Bronchial epithelial cell (primary cell): ENCODE data around the gene SEPTIN2. TPM values are rescaled to one million over a fixed set of nuclear protein-coding genes. Genes with fewer than 3 reads are reported as not detected.
A peak's percentile ranks its signal among the peaks of the same experiment; 100 is the strongest.
"Not testable (repeated sequence)": the region's sequence is repeated elsewhere in the genome, so short reads cannot be mapped to it uniquely, and the experiment has no call there.

Experiments
- DNase-seq: peaks from one replicate; pipeline ENCODE4 v3.0.0-alpha.2; 2010; ENCODE audit warnings: low read depth
- FAIRE-seq: peaks from 2 replicates; lab custom pipeline; 2011; peaks lifted over from hg19 to GRCh38; lab: Jason Lieb, UNC
- H3K27me3 ChIP-seq: 2 replicates; pipeline ENCODE4 v1.5.1; 2011; ENCODE audit warnings: low read length; ENCODE audit not compliant: control insufficient read depth, insufficient read depth
- H3K36me3 ChIP-seq: 2 replicates; pipeline ENCODE4 v1.5.1; 2011; ENCODE audit warnings: low read length; ENCODE audit not compliant: control insufficient read depth, insufficient read depth
- H3K4me3 ChIP-seq: 2 replicates; pipeline ENCODE4 v1.5.1; 2011; ENCODE audit warnings: mild to moderate bottlenecking, low read depth, low read length, control low read depth
- CTCF ChIP-seq: IDR thresholded peaks from 2 replicates; pipeline ENCODE4 v1.5.1; 2011; ENCODE audit warnings: mild to moderate bottlenecking, moderate library complexity, low read length, control low read depth, inconsistent platforms; ENCODE audit not compliant: insufficient read depth, severe bottlenecking
- total RNA-seq: library from RNA; depleted of rRNA; stranded (reverse); fragments of >200 nt; gene quantifications from 2 replicates; pipeline ENCODE4 v1.2.1, GENCODE V29; 2014

Gene SEPTIN2
- total RNA-seq, 1 donor from 2014 or later: 181 TPM

- Histone ChIP-seq H3K27me3 (no peaks in the 10 kb centered on the region), H3K4me3 (peak overlapping the region; percentile 83), H3K36me3 (no peaks in the 10 kb centered on the region)
- DNase-seq (no peak), FAIRE-seq (no peak)
- TF ChIP-seq CTCF: no peak
Observed at GRCh38 chr2:241317391-241317790, 1.7 kb downstream of the SEPTIN2 start.

- not testable (repeated sequence) for DNase-seq, H3K4me3 ChIP-seq, FAIRE-seq
Observed at GRCh38 chr2:241318830-241319229, 3.1 kb downstream of the SEPTIN2 start.

DNA sequence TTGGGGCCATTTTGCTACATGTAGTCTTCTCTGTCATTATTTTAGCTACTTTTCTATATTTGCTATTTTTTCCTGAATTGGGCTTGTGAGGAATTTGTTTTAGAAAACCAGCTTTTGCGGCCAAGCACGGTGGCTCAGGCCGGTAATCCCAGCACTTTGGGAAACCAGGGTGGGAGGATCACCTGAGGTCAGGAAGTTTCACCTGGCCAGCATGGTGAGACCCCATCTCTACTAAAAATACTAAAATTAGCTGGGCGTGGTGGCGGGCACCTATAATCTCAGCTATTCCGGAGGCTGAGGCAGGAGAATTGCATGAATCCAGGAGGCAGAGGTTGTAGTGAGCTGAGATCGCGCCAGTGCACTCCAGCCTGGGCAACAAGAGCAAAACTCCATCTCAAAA is 4.7 kb downstream of the SEPTIN2 start:
- no peak for TF ChIP-seq CTCF
- H3K27me3 ChIP-seq: no peaks in the 10 kb centered on the region
- no peak for FAIRE-seq

More at GRCh38 chr2:241318830-241319229, 3.1 kb downstream of the SEPTIN2 start:
- H3K36me3 ChIP-seq, H3K27me3 ChIP-seq: not testable (repeated sequence)

GRCh38 chr2:241321033-241321432 is 5.3 kb downstream of the SEPTIN2 start:
- TF ChIP-seq CTCF: no peak
- no peak overlapping the region for H3K4me3 ChIP-seq
- no peaks in the 10 kb centered on the region for H3K27me3 ChIP-seq
- no peak for DNase-seq
- peaks cover 5% of the 10 kb centered on the region for H3K36me3 ChIP-seq
- no peak for FAIRE-seq

More for the DNA sequence above, 4.7 kb downstream of the SEPTIN2 start:
- H3K4me3 ChIP-seq: no peak overlapping the region
- peaks cover 5% of the 10 kb centered on the region for H3K36me3 ChIP-seq
- no peak for DNase-seq

GRCh38 chr2:241321886-241322285 is 6.2 kb downstream of the SEPTIN2 start:
- DNase-seq: no peak
- TF ChIP-seq CTCF: no peak

DNA sequence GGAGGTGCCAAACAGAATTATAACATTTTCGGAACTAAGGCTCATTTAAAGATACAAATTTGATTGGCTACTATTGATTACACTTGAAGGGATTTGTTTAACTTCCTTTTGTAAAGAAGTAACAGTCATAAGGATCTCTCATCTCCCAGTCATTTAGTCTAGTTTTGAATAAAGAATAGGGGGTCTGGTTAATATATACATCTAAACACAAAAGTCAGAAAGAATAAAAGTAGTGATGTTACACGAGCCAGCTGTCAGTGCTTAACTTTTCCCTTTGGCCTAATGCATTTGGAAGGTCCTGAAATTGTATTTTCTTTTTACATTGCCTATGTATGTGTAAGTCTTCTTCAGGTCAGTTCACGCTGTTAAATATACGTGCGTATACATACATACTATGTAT is 8.1 kb downstream of the SEPTIN2 start:
- TF ChIP-seq CTCF: no peak
- peaks cover 7% of the 10 kb centered on the region for H3K36me3 ChIP-seq

More at GRCh38 chr2:241321886-241322285, 6.2 kb downstream of the SEPTIN2 start:
- Histone ChIP-seq H3K36me3 (peaks cover 7% of the 10 kb centered on the region), H3K27me3 (no peaks in the 10 kb centered on the region), H3K4me3 (no peak overlapping the region)
- FAIRE-seq: no peak

More for the DNA sequence above, 8.1 kb downstream of the SEPTIN2 start:
- H3K4me3 ChIP-seq: no peak overlapping the region
- DNase-seq: no peak
- no peak for FAIRE-seq
- H3K27me3 ChIP-seq: no peaks in the 10 kb centered on the region
